CD4-positive, alpha-beta T cell treated with Interleukin-6 at 100 ng/mL for 8 hours (primary cell): ENCODE data around the gene GRM1.
"Not testable (repeated sequence)": the region's sequence is repeated elsewhere in the genome, so short reads cannot be mapped to it uniquely, and the experiment has no call there.

ENCODE experiments used
- DNase-seq: peaks from one replicate; pipeline ENCODE4 v3.0.0-alpha.2; 2020; ENCODE audit warnings: mixed read lengths, low spot score

Gene GRM1

DNA sequence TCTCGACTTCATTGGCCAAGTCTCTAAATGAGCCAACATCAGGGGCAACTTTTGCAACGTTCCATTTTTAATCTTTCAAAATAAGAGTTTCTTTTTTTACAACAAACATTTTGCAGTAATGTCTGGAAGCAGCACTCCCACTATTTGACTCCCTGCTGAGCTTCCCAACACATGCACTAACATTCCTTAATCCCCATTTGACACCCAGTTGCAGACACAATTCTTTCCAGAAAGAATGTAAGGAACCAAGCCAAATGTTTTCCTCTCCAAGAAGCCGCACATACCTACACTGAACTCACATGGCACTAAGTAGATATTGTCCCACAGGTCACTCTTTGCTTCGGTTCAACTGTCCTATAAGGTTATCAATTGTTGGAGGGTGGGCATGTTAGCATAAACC lies 165.6 kb downstream of the GRM1 start:
- DNase-seq, result no peak

DNA sequence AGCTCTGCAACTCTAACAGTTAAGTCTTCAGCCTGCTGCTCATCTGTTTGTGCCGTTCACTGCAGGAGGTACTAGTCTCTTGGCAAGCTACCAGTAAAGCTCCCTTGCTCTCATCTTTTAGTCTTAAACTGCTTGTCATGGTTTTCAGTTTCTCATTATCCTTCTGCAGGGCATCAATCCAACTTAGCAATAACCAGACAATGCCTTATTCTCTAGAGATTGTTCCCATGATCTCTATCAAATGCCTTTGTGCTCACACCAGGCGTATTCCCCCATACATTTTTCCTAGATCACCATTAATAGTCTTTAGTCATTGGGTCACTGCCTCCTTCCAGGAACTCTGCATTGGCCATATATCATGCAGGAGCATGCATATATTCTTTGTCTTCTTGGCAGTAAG lies 171.3 kb downstream of the GRM1 start:
- DNase-seq, result no peak

DNA sequence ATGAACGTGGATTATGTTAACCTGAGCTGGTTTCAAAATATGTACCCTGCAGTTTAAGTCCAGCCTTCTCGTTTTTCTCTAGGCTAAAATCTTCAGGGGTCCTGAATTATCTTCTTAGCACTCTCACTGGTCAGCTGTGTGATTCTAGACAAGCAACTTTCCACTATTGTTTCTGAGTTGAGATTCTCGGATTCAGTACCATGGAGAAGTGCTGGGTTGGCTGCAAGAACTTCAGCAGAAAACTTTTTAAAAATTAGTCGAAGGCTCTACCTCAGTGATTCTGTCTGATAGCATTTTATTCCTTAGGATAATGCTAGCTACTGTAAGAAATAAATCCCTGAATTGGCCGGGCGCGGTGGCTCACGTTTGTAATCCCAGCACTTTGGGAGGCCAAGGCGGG lies 173.7 kb downstream of the GRM1 start:
- DNase-seq, result no peak

DNA sequence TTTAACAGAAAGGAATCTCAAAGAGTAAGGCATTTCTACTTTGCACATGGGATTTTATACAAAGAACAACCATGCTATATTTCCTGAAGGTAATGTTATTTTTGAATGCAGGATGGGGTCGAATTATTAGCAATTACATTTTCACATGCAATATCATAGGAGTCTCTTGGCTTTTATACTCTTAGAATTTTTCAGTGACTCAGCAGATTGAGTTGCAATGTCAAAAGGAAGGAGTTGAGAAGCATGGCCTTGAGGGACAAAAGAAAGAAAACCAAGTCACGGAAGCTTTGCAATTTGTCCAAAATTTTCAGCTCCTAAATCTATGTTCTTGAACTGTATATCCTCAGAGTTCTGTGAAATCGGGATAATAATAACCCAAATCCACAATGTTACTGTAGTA lies 181.1 kb downstream of the GRM1 start:
- DNase-seq, result no peak

DNA sequence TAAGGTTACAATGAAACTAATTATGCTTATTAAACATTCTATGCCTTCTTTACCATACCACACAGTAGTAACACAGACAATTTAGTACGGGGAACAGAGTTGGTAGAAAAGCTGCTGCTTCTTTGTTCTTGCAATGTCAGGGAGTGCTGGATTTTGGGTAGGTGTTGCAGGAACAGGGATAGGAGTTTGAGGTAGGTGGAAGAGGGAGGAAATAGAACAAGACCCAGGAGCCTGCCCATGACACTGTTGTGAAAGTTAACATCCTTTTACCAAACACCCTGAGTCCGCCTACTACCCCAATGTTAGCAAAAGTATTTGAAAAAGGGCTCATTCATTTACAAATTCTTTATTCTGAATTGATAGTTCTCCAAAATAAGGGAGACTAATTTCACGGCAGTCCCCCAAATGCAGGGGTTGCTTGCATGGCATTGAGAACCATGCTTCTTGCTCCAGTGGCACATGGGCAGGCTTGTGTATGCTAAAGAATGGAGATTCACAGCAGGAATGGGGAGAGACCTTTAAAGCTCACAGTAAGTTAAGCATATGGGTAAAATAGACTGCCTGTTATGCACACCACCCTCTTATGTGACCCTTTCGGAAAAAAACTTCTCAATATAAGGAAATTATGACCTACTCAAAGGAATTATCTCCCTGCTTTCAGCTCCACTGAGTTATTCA lies 181.7 kb downstream of the GRM1 start:
- DNase-seq, result no peak

DNA sequence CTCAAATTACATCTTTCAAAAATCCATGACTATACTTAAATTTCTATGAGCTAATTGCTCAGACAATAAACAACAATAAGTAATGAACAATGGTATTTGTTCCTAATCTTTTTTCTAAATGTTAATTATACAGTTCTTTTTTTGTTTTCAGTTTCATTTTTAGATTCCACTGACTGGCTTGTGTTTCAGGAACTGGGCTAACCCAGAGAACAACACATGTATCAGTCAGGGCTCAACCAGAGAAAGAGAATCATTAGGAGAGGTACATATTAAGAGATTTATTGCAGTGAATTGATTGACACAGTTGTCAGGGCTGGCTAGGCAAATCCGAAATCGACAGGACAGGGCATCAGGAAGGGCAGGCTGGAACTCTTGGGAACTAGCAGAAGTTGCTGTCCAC lies 182.8 kb downstream of the GRM1 start:
- no peak for DNase-seq

DNA sequence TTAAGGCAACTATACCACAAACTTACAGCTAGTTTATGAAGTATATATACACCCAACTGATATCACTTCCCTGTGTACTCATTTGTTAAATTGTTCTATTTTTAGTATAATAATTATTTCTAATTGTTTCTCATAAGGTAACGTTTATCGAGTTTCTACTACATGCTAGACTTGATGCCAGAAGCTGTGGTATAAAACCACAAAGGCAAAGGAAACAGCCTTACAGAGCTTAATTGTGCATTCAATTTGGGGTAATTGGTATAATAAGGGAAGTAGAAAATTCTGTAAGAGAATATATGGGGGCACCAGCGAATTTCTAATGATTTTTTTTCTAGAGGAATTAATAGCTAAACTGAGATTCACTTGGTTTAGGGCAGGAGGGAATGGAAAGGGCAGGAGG lies 183.9 kb downstream of the GRM1 start:
- DNase-seq, result no peak

DNA sequence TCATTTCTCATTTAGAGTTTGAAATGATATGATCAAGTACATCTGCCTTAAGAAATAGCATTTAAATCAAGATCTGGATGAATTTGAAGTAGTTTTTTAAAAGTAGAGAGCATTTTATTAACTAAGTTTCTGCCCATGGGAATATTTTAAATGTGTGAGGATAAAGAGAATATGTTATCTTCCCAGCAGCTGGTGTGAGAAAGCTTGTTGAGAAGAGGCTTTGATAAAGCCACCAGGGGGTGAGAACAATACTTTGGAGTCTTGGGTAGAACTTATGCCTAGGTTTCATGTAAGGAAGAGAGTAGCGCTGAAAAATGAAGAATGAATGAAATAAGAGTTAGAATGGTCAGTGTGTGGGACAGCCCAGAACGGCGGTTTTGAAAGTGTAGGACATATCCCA lies 190.2 kb downstream of the GRM1 start:
- no peak for DNase-seq

DNA sequence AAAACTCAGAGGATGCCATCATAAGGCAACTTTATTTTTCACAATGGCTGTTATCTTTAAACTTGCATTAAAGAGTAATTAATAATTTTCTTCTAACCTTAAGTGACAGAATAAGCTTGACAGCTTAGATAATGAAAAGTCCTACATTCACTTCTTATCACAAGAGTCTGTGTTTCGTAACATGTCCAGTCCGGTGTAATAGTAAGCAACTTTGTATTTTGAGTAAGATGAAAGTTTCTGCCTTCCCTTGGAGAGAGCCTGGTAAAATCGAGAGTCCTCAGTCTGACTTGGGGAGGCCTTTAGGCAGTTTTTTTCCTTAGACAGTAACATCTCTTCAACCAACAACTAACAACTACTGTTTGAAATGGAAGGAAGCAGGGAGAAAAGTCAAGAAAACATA lies 195.6 kb downstream of the GRM1 start:
- no peak for DNase-seq

DNA sequence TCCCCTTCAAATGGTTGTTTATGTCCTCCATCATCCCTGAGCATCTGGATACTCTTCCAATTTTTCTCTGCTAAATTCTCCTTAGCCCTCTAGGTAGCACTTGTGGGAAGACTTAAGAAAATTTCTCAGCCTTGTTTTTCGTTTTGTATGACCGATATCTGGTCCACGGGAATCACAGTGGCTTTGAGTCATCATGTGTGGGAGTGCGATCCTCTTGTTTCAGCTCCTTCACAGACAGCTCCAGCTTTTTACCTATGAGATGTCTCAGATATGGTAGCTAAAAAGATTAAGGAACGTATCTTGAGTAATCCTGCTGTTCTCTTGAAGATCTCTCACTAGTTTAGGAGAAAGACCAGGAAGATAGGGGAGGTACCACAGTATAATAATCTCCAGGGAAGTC lies 196.1 kb downstream of the GRM1 start:
- no peak for DNase-seq

DNA sequence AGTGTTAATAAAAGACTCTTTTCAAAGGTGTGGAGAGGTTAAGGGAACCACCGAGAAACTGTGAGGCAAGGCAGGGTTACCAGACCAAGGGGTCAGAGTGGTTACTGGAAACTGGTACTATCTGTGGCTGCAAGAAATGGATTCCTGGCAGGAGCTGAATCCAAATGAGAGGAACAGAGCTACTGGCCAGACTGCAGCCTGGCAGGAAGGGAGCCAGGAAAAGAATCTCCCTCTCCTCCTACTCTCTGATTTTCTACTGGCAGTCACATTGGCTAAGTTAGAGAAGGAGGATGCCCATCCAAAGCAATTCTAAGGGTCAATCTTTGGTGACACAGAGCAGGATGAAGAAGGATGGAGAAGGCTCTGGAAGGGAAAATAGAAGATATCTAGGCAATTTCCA lies 211.5 kb downstream of the GRM1 start:
- no peak for DNase-seq

DNA sequence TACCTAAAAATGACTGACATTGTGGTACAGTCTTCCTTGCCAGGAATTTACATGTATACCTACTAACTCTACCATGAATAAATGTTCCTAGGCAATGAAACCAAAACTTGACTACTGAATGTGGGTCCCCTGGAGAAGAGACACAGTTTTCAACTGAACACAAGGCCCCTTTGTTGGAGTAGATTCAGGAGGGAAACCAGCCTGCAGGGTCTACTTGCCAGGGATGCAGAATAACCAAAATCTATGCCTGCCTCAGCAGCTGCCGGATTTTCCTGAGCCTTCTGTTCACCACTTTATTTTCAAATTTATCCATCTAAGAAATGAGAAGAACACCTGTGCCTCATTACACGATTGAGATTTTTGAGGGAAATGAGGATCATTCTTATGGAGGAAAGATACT lies 211.9 kb downstream of the GRM1 start:
- no peak for DNase-seq

DNA sequence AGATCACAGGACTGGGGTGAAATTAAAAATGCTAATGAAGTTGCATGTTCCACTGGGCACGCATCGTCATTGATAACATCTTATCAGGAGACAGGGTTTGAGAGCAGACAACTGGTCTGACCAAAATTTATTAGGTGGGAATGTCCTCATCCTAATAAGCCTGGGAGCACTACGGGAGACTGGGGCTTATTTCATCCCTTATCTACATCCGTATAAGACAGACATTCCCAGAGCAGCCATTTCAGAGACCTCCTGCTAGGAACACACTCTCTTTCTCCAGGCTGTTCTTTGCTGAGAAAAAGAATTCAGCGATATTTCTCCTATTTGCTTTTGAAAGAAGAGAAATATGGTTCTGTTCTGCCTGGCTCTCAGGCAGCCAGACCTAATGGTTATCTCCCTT lies 214.8 kb downstream of the GRM1 start:
- DNase-seq, result not testable (repeated sequence)

DNA sequence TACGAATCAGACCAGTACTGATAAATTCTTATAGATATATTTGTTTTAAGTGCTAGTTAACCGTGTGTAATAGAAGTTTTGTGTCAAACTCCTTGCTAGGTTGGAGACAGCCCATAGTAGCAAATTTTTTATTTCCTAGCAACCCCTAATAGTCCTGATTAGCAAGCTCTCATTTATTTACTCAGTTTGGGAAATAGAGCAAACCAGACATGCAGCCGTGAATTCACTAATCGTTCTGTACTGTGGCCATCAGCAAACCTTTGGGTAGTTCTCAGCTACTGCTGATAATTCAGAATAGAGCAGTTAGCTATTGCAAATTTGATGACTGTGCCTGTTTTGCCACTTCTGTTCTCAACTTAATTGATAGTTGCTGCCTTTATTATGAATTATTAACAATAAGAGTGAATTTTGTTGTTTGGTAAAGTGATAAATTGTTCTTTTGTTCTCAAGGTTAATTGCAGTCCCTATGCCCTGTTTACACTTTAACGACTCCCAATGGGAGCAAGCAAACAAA lies 215.8 kb downstream of the GRM1 start:
- no peak for DNase-seq

DNA sequence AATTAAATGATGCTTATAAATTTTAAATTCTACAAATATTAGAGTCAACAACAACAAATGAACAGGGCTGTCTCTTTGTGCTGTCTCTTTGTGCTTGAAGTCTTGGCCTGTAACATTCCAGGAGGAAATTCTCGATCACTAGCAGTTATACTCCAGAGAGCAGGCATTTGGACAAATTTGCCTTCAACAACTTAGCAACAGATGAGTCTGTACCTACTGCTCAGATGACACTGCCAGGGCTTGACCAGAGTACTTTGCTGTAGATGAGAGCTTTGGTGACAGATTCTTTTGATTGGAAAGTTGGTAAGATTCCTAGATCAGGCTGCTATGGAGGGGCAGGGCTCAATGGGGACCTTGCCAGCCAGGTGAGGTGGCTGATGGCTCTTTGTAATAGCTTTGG lies 217.2 kb downstream of the GRM1 start:
- DNase-seq, result no peak

DNA sequence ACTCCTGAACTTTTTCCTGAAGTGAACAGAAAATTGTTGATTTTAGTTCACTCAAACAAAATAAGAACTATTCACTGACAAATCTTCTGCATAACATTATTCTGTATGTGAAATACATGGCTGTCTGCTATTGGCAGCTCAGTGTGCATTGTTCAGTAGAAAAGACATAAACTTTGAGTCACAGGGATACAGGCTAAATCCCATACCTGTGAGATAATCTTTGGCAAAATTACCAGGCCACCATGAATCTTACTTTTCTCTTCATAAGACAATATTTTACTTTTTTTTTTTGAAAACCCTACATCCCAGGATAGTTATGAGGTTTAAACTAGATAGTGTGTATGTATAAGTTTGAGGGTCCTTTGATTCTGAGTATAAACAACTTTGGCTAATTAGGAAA lies 224.8 kb downstream of the GRM1 start:
- DNase-seq, result no peak

DNA sequence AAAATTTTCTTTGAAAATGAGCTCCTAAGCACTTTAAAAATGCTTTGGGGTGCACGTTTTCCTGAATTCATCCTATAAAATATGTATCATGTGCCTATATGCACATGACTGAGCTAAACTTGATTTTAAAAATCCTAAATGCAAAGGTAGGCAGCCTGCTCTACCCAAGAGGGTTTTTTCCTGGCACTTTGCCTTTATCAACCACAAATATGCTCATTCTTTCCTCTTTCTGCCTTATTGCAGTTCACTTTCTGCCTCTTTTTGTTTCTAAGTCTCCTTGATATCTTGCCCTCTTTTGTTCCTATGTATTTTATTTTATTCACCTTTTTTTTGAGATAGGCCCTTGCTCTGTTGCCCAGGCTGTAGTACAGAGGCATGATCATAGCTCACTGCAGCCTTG lies 229.3 kb downstream of the GRM1 start:
- DNase-seq, result no peak

DNA sequence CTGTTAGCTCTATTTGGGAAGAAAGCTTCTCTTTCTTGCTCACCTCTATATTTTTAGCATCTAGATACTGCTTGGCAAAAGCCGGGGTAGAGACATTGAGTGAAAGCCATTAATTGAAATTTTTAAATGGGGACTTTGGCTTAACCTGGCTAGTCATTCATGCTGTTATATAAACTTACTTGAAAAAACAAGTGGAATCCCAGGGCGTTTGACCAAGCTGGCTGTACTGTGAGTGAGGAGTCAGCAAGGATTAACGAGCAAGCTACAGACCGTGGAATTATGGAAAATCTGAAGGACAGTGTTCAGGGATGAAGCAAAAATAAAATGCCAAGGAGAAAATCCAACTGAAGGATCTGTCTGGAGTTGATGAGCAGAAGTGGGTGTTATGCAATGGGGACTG lies 232.0 kb downstream of the GRM1 start:
- no peak for DNase-seq

DNA sequence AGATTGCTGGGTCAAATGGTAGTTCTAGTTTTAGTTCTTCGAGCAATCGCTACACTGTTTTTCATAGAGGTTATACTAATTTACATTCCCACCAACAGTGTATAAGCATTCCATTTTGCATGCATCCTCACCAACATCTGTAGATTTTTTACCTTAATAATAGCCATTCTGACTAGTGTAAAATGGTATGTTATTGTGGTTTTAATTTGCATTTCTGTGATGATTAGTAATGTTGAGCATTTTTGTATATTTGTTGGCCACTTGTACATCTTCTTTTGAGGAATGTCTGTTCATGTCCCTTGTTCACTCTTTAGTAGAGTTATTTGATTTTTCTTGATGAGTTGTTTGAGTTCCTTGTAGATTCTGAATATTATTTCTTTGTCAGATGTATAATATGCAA lies 236.2 kb downstream of the GRM1 start:
- no peak for DNase-seq

DNA sequence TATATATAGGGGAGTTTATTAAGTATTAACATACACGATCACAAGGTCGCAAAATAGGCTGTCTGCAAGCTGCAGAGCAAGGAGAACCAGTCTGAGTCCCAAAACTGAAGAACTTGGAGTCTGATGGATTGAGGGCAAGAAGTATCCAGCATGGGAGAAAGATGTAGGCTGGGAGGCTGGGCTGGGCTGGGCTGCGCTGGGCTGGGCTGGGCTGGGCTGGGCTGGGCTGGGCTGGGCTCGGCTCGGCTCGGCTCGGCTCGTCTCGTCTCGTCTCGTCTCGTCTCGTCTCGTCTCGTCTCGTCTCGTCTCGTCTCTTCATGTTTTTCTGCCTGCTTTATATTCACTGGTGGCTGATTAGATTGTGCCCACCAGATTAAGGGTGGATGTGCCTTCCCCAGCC lies 238.6 kb downstream of the GRM1 start:
- DNase-seq, result no peak

DNA sequence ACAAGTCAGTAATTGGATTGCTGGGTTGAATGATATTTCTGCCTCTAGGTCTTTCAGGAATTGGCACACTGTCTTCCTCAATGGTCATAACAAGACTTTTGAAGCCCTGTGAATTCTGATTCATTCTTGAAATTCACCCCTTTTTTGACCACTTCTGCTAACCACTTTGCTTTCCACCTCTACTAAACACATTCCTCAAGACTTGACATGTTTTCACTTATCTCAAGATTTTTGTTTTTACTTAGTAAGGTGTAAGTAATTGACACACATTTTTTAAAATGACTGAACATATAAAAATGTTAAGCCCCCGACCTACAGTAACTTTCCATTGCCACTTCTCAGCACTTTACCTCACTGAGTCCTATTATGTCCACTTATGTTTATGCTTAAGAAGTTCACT lies 239.1 kb downstream of the GRM1 start:
- DNase-seq, result no peak

DNA sequence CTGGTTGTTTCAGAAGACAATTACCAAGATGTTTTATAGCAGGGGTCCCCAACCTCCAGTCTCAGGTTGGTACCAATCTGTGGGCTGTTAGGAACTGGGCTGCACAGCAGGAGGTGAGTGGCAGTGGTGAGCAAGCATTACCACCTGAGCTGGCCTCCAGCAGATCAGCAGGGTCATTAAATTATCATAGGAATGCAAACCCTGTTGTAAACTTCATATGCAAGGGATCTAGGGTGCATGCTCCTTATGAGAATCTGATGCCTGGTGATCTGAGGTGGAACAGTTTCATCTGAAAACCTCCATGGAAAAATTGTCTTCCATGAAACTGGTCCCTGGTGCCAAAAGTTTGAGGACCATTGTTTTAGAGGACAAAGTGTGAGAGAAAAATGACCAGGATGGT lies 240.6 kb downstream of the GRM1 start:
- DNase-seq, result no peak

DNA sequence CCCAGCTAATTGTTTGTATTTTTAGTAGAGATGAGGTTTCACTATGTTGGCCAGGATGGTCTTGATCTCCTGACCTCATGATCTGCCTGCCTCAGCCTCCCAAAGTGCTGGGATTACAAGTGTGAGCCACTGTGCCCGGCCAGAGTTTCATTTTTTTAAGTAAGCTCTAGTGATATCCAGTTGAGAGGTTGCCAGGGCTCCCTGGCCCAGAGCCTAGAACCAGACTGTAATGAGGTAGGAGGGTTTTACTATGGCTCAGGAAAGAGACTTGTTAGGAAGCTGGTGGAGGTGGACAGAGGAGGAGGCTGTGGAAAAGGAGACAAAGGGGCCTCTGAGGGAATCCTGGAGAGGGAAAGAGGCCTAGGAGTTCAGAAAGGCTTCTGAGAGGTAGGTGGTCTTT lies 242.3 kb downstream of the GRM1 start:
- not testable (repeated sequence) for DNase-seq

DNA sequence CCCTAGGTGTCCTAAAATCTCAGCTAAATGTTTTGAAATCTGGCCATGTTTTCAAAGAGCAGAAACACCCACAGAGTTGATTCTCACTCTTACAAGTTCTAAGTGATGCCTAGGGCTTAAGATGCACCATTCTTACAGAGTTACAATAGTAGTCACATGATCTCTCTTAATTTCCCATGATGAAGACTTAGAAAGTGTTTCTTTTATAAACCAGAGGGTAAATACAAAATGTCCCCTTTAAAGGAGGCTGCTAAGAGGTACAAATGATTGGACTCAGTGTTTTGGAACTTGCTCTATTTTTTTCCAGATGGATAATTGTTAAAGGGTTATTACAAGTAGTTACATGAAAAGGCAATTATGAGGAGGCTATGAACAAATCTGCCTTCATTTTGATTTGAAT lies 244.6 kb downstream of the GRM1 start:
- no peak for DNase-seq

DNA sequence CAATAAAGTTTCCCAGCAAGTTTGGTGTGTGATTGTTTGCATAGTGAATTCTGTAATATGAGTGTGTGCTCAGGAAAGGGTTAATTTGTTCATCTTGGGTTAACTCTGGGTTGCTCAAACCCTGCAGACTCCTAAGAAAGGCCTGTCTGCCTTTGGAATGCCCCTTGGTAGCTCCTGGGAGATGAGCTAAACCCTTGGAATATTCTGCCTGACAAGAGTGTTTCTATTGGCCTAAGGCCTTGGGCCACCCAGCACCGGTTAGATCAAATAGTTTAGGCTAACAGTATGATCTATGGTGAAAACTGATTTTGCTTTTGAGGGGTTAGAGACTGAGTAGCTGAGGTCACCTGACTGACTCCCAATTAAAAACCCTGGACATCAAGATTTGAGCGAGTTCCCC lies 248.3 kb downstream of the GRM1 start:
- no peak for DNase-seq
